ENCODE measurements around the gene FA2H.
"Not testable (repeated sequence)": the region's sequence is repeated elsewhere in the genome, so short reads cannot be mapped to it uniquely, and the experiment has no call there.

The FA2H gene

DNA sequence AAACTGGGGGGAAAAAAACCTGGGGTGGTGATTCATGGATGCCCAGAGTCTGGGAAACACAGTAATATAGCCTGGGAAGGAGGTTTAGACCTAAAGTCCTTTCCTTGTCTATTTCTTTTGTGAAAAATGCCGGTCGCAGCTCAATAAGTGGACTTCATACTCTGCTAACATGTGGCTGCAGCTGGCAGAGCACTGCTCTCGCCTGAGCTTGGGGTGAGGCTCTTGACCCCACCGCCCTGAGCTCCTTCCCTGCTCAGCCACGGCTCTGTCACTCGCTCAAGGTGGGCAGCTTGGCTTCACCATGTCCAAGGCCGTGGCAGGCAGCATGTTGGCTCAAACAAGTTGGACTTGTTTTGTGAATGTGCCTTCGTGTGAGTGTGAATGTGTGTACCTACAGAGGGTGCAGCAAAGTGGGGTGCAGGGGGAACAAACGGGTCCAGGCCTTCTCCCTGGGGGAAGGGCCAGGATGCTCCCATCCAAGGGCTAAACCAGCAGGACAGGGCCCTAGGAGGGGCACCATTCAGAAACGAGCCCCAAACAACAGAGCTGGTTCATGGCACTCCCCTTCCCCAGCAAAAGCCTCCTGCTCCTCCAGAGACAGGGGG is 4.9 kb downstream of the FA2H start:
- no peak for DNase-seq (ENCODE audit: low spot score)

DNA sequence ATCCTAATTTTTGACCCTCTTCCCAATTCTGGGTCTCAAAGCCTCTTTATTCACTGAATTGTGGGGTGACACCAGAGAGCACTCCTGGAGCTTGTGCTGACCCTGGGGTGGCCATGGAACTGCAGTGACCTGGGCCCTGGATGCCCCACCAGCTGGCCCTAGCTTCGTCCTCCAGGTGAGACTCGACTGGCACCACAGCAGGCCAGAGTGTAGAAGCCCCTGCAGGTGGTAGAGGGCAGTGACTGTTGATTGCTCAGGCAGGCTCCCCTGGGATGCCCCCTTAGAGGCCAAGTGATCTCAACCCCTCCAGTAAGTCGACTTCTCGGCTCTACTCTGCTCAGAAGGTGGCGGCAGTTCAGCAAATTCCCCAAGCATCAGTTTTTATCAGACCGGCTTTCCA is 6.4 kb downstream of the FA2H start:
- no peak for DNase-seq (ENCODE audit: low spot score)

DNA sequence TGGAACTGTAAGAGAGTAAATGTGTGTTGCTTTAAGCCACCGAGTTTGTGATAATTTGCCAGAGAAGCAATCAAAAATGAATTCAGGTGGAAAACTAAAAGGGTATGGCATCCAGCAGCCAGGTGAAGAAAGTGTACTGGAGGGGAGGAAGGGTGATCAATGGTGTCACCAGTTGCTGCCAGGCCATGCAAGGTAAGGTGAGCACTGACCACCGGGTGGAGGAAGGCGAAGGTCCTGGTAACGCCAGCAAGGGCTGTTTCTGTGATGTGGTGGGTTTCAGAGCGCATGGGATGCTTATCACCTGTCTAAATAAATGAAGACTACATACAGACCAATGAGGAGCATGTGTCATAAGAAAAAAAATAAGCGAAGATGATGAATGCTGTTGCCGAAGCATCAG is 6.9 kb downstream of the FA2H start:
- no peak for DNase-seq (ENCODE audit: low spot score)

DNA sequence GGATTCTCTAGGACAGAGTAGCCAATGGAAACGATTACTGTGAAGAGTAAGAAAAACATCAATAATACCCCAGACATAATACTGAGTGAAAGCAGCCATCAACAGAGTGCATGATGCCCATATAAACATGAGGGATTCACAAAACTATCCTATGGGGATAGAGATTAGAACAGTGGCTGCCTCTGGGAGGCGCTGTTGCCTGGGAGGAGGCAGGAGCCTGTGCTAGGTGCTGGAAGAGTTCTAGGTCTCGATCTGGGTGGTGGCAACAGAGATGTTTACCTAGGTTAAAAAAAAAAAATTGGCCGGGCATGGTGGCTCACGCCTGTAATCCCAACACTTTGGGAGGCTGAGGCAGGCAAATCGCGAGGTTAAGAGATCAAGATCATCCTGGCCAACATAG is 7.9 kb downstream of the FA2H start:
- DNase-seq (ENCODE audit: low spot score): no peak

DNA sequence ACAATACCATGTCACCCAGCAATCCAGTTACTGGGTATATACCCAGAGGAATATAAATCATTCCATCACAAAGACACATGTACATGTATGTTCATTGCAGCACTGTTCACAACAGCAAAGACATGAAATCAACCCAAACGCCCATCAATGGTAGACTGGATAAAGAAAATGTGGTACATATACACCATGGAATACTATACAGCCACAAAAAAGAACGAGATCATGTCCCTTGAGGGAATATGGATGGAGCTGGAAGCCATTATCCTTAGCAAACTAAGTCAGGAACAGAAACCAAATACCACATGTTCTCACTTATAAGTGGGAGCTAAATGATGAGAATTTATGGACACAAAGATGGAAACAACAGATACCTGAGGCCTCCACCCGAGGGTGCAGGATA is 10.4 kb downstream of the FA2H start:
- not testable (repeated sequence) for DNase-seq (ENCODE audit: low spot score)

DNA sequence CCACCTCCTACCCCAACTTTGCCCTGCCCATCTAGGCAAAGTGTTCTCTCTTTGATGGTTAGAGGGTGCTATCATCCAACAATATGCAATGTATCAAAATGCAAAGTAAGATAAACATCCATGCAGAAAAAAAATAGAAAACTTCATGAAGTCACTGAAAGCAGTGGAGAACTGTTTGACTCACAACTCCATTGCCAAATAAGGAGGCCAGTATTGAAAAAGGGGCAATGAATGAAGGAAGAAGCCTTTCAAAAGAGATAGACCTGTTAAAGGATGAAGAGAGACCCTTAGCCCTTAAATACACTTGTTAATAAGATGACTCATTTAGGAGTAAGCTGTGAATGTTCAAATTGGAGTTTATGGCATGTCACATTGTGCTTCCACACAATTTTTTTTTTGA is 13.0 kb downstream of the FA2H start:
- no peak for DNase-seq (ENCODE audit: low spot score)

DNA sequence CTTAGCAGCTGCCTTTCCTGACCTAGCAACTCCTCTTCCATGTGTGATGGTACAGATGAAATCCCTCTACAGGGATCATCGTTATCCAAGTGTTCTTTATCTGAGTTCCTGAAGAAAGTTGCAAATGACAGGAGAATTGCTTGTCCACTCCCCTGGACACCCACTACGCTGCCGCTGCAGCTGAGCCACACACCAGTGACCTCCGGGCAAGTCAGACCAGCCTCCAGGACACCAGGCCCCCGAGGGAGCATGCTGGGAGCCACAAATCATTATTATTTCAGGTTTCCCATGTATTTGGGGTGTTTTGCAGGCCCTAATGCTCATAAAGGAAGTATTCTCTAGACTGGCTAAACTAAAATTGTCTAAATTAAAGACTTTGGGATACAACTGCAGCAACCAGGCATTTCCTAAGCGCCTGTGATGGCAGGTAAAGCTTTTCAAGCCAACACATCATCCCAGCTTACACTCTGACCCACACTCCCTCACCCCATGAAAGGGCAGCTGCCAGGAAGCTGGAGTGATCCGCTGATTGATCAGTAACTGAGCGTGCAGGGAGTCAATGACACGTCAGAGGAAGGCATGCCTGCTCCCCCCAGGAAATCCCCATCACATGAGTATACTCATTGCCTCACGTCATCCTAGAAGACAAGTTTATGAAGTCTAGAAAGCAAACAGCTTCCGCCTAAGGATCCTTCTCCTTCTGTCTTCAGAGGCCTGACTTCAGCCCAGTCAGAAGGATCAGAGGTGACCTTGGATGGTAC is 14.4 kb downstream of the FA2H start:
- no peak for DNase-seq (ENCODE audit: low spot score)

DNA sequence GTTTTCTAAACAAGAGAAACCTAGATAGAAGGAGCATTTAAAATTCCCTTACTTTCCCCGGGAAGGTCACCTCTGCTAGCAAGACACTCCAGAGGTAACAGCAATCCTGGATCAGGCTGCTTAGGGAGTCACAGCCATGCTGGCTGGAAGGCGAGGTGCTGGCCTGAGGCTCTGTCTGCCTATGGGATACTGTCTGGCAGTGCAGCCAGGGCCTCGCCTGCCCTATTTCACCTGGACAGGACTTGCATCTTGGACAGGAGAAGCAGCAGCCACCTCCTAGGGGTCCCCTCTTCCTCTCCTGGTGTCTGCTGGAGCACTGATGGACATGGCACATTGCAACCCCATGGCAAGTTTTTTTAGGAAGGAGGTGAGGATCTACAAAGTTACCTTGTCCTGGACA is 15.1 kb downstream of the FA2H start:
- no peak for DNase-seq (ENCODE audit: low spot score)

DNA sequence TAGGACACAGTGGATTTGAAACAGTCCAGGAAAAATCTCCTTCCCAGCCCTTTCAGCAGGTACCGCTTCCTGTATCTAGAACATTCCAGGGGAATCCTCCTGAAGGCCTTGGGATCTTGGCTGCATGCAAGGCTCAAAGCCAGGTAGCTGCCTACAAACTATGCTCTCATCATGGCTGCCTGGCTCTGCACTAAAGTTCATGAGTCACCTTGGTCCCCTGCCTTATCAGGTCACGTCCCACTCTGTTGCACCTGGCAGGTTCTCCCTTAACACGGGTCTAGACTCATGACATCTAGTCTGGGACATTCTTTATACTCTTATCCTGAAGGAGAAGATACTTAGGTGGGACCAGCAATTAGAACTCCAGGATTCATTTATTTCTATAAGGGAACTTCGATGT is 15.8 kb downstream of the FA2H start:
- DNase-seq (ENCODE audit: low spot score): no peak

DNA sequence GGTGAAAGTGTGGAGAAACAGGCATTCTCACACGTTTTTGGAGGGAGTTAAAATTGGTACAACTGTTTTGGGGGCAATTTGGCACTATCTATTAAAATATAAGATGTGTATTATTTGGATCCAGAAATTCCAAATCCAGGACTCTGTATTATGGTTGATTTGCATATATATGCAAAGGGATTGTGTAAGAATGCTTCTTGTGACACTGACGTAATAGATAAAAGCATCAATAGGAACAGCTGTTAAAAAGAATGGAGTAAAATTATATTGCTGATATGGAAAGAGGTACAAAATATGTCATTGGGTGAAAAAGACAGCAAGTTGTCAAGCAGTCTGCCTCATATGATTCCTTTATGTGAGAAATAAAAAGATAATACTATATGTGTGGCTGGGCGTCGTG is 17.3 kb downstream of the FA2H start:
- DNase-seq (ENCODE audit: low spot score): no peak

DNA sequence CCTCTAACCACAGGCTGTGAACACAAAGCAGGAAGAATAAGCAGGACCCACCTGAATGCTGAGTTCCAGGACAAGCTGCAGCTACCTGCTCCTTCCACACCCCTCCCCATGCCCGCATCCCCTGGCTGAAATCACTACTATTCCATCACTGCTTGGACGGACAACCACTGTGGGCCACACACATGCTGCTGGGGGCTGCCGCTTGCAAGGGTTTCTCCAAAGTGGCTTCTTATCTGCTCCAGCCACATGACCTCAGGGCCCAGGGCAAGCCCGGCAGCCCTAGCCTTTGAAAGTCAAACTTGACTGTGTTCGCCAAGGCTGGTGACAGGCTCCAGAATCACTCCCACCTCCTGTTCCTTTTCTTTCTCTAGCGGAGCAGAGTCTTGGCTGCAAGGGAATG is 18.4 kb downstream of the FA2H start:
- DNase-seq (ENCODE audit: low spot score): no peak

DNA sequence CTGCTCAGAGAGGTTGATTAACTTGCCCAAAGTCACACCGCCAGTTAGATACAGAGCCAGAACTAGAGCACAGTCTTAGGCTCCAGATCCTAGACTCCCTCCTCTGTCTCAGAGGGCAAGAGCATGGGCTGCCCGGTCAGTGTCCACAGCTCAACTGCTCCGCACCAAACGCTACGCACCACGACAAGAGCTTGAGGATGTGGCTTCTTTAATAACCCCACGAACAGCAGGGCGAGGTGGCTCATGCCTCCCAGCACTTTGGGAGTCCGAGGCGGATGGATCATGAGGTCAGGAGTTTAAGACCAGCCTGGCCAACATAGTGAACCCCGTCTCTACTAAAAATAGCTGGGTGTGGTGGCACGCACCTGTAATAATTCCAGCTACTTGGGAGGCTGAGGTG is 21.4 kb downstream of the FA2H start:
- DNase-seq (ENCODE audit: low spot score): no peak

DNA sequence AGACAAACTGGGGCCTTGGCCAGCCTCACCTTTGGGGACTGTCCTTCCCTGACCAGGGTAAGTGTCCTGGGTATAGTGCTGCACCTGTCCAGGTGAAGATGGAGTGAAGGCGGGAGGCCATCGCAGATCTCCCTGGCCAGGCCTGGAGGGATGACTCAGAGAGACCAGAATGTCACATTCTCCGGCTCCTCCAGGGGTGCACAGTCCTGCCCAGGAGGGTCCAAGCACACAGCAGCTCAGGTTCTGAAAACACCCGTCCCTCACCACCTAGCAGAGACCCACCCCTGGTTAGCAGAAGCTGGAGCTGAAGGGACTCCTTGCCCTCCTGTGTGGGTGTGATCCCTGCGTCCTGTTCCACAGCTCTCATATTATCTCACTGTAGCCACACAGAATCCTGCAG is 21.9 kb downstream of the FA2H start:
- no peak for DNase-seq (ENCODE audit: low spot score)

DNA sequence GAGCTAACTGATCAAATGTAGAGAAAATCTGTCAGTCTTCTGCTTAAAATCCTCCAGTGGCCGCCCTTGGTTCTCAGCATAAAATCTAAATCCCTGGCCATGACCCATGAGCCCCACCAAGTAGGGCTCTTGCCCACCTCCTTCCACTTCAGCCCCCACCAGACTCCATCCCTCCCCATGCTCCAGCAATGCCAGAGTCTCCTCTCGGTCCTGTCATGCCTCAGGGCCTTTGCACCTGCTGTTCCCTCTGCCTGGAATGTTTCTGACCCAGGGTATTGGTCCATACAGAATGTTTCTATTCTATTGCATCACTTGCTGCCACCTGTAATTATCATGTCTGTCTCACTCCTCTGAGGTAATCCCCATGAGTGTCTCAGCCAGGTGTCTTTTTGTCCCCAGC is 22.4 kb downstream of the FA2H start:
- DNase-seq (ENCODE audit: low spot score): no peak

DNA sequence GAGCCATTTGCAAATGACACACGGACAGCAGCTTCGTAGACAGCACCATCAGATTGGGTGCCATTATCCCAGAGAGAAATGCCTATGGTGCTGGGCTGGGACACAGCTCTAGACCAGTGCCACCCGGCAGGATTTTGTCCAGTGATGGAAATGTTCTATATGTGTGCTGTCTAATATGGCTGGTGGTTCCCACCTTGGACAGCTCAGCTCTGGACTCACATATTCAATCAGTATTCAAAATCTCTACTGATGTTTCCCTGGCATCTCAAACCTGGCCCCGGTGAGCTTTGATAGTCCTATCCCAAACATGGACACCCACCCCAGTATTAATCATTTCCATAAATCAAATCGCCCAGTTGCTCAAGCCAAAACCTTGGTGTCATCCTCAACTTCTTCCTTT is 23.0 kb downstream of the FA2H start:
- no peak for DNase-seq (ENCODE audit: low spot score)

DNA sequence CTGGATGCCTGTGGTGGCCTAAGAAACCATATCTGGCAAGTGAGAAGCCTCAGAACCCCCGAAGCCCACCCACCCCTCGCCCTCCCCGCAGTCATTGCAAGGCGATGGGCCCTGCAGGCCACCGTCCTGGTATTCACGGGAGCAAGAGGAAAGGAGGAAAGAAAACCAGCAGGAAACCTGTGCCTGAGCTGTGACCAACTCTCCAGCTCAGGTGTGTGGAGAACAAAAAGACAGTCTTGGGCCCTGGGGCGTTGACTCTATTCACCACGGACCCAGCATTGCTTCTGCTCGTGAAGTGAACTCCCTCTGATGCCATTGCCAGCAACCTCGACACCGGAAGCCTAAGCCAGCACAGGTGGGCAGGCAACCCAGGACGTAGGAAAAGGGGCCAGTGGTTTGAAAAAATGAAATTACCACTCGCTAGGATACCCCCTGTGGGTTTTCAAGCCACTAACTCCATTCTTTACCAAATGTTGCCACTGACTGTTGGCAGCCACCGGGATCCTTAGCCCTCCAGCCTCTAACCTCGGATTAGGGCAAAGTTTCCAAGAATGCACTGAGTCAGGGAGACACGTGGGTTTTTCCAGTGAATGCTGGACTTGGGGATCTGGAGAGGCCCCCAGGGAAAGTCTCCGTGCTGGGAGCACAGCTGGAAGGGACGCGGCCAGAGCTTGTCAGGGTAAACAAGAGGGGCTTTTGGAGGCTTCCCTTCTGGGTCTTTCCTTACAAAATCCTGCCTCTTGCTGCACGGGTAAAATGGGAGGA is 25.1 kb downstream of the FA2H start:
- DNase-seq (ENCODE audit: low spot score): no peak

DNA sequence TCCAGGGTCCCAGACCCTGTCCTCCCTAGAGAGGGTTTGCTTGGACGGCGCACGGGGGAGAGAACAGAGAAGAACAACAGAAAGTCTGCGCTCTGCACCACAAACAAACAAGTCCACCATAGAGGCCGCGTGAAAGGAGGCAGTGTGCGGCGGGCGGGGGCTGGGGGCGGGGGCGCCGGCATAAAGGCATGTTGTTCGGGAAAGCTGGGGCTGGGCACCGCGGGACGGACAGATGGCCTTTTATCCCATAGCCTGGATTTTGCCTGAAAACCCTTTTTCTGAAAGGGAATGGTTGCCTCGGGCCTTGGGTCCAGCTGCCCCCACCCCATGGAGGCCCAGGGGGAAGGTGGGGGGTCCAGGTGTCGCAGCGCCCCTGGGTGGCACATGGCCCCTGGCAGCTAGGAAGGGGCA is 26.0 kb downstream of the FA2H start:
- DNase-seq (ENCODE audit: low spot score): no peak

DNA sequence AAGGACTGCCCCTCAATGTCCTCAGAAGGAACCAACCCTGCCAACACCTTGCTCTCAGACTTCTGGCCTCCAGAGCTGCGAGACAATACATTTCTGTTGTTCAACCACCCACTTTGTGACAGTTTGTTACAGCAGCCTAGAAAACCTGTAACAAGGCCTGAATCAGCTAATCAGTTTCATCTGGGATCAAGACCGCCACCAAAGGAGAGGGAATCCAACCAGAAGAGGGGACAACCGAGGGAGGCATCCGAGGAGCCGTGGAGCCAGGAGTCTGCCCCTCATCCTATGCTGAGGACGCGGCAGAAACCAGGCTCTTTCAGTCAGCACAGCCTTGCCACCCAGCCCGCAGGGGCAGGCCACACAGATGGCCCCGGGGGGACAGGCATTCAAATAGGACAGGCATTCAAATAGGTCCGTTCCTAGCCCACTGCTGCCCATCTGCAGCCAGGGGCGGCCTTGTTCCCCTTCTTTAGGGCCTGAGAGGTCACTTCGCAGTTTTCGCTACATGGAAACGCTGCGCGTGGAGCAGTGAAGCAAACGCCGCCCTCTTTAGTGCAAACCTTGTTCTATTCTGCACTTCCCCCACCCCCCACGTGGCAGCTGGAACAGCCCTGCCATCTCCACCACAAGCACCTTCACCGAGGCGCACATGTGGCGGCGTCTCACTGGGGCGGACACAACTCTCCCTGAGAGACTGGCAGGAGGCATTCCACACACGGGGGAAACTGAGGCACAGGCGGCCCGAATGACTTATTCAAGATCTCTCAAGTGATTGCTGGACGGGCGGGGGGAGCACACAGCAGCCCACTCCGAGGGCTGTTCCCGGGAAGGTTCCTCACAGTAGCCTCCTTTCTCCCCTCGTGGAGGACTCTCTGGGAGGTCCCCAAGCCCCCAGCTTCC is 26.7 kb downstream of the FA2H start:
- no peak for DNase-seq (ENCODE audit: low spot score)

DNA sequence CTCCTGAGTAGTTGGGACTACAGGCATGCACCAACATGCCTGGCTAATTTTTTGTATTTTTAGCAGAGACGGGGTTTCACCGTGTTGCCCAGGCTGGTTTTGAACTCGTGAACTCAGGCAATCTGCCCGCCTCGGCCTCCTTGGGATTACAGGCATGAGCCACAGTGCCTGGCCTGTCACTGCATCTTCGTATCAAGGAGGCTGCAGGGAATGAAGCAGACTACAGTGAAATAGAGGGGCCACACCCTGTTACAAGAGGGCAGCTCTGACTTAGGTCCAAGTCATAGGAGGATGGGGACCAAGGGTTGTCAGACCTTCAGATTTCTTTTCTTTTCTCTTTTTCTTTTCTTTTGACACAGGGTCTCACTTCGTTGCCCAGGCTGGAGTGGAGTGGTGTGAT is 28.7 kb downstream of the FA2H start:
- no peak for DNase-seq (ENCODE audit: low spot score)

DNA sequence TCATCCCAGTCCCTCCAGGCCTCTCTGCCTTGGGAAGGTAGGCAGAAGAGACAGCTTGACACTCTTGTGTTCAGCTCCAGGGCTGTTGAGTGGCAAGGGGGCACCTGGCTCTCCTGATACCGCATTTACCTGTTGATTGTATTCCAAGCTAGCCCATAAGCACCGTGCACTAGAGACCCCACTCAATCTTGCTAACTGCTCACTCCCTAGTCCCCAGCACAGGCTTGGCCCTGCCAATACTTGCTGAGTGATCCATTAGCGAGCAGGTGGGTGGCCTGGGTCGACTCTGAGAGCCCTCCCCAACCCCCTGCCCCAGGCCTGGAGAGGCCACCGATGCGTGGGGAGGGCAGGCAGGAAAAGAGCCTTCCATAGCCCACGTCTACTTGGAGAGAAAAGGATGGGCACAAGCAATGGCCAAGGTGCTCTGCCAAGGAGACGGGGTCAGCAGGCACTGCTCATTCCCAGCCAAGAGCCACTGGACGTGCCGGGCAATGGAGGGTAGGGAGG is 29.5 kb downstream of the FA2H start:
- no peak for DNase-seq (ENCODE audit: low spot score)

DNA sequence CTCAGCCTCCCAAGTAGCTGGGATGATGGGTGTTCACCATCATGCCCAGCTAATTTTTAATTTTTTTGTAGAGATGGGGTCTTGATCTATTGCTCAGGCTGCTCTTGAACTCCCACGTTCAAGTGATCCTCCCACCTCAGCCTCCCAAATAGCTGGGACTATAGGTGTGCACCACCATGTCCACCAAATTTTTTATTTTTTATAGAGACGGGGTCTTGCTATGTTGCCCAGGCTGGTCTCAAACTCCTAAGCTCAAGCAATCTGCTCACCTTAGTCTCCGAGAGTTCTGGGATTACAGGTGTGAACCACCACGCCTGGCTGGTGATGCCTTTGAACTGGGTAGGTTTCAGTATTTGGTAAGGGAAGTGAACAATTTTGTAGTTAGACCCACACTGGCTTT is 30.1 kb downstream of the FA2H start:
- no peak for DNase-seq (ENCODE audit: low spot score)

DNA sequence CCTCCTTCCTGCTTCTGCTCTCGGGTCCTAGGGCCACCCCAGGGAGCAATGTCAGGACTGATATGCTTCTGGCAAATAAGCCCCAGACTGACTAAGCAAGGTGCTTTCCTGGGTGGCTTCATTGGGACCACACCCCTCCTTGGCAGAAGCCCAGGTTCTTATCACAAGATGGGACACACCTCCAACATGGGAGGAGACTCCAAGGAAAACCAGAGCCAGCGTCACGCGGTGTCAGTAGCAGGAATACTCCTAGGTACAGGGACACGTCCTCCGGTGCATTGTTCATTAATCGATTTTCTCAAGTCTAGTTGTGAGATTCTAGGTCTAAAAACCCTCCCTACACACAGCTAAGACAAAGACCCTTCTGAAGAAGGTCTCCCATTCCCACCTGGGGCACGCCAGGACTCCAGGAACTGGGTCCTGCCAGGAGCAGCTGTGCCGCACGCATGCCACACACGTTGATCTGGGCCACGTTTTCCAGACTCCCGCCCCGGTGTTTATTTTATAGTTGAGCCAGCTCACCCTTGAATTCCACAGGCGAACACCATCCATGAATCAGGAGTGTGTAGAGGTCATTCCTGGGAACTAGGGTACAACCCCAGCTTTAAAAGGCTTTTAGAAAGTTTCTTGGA is 30.8 kb downstream of the FA2H start:
- peak; percentile 53 for DNase-seq (ENCODE audit: low spot score)
